ENCODE measurements around the gene NF1.

NF1 gene

DNA sequence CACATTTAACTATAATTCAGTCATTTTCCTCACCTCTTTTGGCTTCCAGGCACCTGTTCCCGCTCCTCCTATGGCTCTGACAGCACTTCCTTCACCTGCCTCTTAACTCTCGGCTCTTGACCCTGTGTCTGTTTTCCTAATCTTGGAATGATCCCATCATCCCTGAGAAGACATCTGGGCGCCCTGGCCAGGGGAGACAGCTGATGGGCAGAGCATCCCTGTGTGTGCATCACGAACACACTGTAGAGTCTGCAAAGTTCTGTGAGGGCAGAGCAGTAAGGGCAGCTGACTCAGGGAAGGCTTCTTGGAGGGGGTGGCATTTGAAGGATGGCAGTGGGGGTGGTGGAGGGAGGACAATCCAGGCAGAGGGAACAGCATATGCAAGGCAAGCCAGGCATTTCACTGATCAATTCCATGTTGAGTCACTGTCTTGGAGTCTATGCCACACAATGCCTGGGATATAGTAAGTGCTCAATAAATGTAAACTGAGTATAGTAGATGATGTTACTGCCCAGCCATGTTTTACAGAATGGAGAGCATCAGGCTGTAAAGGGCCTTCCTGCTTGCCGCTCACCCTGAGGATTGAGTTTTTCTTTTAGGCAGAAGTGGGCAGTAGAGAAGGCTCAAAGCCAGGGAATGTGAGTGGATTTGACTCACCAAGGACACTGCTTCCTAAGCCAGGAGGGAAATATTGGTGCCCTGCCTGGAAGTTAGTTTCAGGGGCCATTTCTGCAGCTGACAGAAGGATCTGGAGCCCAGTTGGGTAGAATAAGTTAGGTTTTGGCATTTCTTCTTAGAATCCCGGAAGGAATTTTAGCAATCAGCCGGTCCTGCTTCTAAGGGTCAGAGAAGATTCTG, 290.9 kb downstream of the NF1 start:
- no peak for DNase-seq (ENCODE audit: low read depth, low spot score)
- Histone ChIP-seq H3K9me3 (ENCODE audit: low read depth, low read length) (no peaks in the 10 kb centered on the region), H3K9ac (ENCODE audit: insufficient read length) (no peak overlapping the region), H3K36me3 (ENCODE audit: insufficient read depth, low read length) (no peaks in the 10 kb centered on the region), H3K4me3 (no peak overlapping the region), H3K27ac (no peak overlapping the region)
- no peak; the same call in 1 of the 2 replicates for TF ChIP-seq POLR2AphosphoS5 (IDR thresholded peaks at IDR 0.05; ENCODE audit: borderline replicate concordance, low read depth, low read length)

DNA sequence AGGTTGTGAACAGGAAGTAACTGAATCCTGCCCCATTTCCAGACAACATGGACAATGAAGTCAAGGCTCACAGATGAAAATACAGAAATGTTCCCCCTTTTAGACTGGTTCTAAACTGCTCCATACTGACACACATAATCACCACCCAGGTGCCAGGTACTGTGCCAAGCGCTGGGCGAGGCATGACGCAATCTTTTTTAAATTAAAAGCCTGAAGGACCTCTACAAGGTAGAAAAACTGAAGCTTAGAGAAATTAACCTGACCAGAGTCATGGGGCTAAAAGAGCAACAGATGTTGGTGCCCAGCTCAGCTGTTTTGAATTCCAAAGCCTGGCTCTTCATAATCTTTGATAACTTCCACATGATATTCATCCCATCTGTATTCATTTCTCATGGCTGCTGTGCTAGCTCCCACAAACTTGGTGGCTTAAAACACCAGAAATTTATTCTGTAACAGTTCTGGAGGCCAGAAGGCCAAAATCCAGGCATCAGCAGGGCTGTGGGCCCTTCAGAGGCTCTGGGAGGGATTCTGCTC, 291.8 kb downstream of the NF1 start:
- no peaks in the 10 kb centered on the region for H3K36me3 ChIP-seq (ENCODE audit: insufficient read depth, low read length)
- DNase-seq (ENCODE audit: low read depth, low spot score), result no peak
- no peak overlapping the region for H3K4me3 ChIP-seq
- H3K9me3 ChIP-seq (ENCODE audit: low read depth, low read length), result no peaks in the 10 kb centered on the region
- TF ChIP-seq EZH2 (IDR thresholded peaks at IDR 0.05) (no peak), POLR2AphosphoS5 (IDR thresholded peaks at IDR 0.05; ENCODE audit: borderline replicate concordance, low read depth, low read length) (no peak), FOXP2 (optimal IDR thresholded peaks at IDR 0.05; ENCODE audit: control extremely low read depth, extremely low read length, insufficient read depth) (no peak)
- H3K9ac ChIP-seq (ENCODE audit: insufficient read length), result no peak overlapping the region
- H3K27ac ChIP-seq, result no peak overlapping the region

DNA sequence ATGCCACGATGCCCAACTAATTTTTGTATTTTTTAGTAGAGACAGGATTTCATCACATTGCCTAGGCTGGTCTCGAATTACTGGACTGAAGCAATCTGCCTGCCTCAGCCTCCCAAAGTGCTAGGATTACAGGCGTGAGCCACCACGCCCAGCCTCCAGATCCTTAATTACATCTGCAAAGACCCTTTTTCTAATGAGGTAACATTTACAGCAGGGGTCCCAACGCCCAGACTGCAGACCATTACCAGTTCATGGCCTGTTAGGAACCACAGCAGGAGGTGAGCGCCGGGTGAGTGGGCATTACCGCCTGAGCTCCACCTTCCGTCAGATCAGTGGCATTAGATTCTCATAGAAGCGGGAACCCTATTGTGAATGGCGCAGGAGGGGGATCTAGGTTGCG, 292.7 kb downstream of the NF1 start:
- H3K27ac ChIP-seq, result no peak overlapping the region
- no peak for DNase-seq (ENCODE audit: low read depth, low spot score)
- TF ChIP-seq EZH2 (IDR thresholded peaks at IDR 0.05), result no peak
- TF ChIP-seq FOXP2 (optimal IDR thresholded peaks at IDR 0.05; ENCODE audit: control extremely low read depth, extremely low read length, insufficient read depth), result no peak
- no peak for TF ChIP-seq POLR2AphosphoS5 (IDR thresholded peaks at IDR 0.05; ENCODE audit: borderline replicate concordance, low read depth, low read length)
- H3K4me3 ChIP-seq, result no peak overlapping the region
- no peaks in the 10 kb centered on the region for H3K36me3 ChIP-seq (ENCODE audit: insufficient read depth, low read length)
- no peak overlapping the region for H3K9ac ChIP-seq (ENCODE audit: insufficient read length)
- no peaks in the 10 kb centered on the region for H3K9me3 ChIP-seq (ENCODE audit: low read depth, low read length)

DNA sequence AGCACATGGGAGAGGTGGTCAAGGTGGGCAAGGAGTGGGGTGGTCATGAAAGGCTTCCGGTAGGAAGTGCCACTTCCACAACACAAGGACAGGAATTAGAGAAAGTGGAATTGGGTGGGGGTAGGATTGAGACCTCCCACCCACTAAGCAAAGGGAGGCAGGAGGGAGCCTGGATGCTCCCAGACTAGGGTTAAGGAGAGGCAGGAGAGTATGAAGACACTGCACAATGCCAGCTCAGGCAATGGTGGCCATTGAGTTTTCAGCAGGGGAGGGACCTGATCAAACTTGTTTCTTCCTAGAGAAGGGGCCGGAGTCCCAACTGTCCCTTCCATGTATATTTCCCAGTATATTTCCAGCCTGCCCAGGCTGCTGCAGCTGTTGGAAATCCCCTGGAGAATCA, 293.6 kb downstream of the NF1 start:
- Histone ChIP-seq H3K4me3 (no peak overlapping the region), H3K27ac (no peak overlapping the region), H3K36me3 (ENCODE audit: insufficient read depth, low read length) (no peaks in the 10 kb centered on the region), H3K9me3 (ENCODE audit: low read depth, low read length) (no peaks in the 10 kb centered on the region), H3K9ac (ENCODE audit: insufficient read length) (no peak overlapping the region)
- TF ChIP-seq FOXP2 (optimal IDR thresholded peaks at IDR 0.05; ENCODE audit: control extremely low read depth, extremely low read length, insufficient read depth), result no peak
- no peak for TF ChIP-seq EZH2 (IDR thresholded peaks at IDR 0.05)
- TF ChIP-seq POLR2AphosphoS5 (IDR thresholded peaks at IDR 0.05; ENCODE audit: borderline replicate concordance, low read depth, low read length), result no peak
- DNase-seq (ENCODE audit: low read depth, low spot score), result no peak

DNA sequence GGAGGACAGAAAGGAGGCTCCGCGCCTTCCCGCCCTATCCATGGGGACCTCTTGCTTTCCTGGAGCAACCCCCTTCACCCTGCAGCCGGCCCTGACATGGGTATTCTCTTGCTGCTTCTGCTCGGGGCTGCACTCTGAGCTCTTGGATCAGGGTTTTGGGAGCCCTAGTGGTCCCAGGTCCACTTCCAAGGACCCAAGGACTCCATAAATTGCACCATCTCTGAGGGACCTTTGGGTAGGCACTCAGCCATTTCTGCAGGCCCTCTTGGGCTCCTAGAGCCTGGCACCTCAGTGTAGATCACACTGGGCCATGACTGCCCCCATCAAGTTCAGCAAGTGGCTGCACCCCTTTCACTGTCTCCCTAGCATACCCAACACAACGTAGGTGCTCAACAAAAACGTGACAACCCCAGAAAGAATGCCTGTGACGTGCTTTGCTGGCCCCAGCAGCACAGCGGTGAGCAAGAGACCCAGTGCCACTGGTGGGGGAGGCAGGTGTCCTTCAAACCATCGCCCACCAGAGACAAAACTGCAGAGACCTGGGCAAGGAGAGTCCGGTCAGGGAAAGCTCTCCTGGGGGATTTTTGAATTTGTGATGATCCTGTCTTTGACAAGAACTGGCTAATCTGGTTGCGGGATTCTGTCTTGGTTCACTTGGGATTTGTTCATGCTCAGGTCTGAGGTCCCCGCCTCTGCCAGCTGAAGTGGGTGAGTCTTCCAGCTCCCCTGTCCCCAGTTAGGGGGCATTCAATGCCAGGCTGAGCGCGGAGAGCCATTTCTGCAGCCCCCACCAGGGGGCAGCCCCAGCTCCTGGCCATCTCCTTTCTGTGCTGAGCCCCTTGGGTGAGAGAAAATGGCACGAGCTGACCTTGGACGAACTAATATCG, 294.2 kb downstream of the NF1 start:
- Histone ChIP-seq H3K27ac (no peak overlapping the region), H3K4me3 (no peak overlapping the region), H3K9ac (ENCODE audit: insufficient read length) (no peak overlapping the region), H3K9me3 (ENCODE audit: low read depth, low read length) (no peaks in the 10 kb centered on the region), H3K36me3 (ENCODE audit: insufficient read depth, low read length) (no peaks in the 10 kb centered on the region)
- no peak for TF ChIP-seq FOXP2 (optimal IDR thresholded peaks at IDR 0.05; ENCODE audit: control extremely low read depth, extremely low read length, insufficient read depth)
- DNase-seq (ENCODE audit: low read depth, low spot score), result no peak

- H3K4me3 ChIP-seq, result no peak overlapping the region
Observed at GRCh38 chr17:31389657-31390381, 295.0 kb downstream of the NF1 start.

GRCh38 chr17:31390426-31390747, 295.6 kb downstream of the NF1 start:
- TF ChIP-seq FOXP2 (optimal IDR thresholded peaks at IDR 0.05; ENCODE audit: control extremely low read depth, extremely low read length, insufficient read depth) (no peak), POLR2AphosphoS5 (IDR thresholded peaks at IDR 0.05; ENCODE audit: borderline replicate concordance, low read depth, low read length) (no peak), EZH2 (IDR thresholded peaks at IDR 0.05) (no peak)

More at GRCh38 chr17:31389657-31390381, 295.0 kb downstream of the NF1 start:
- no peak overlapping the region for H3K9ac ChIP-seq (ENCODE audit: insufficient read length)
- no peak overlapping the region for H3K27ac ChIP-seq
- H3K36me3 ChIP-seq (ENCODE audit: insufficient read depth, low read length), result no peaks in the 10 kb centered on the region
- no peak for TF ChIP-seq POLR2AphosphoS5 (IDR thresholded peaks at IDR 0.05; ENCODE audit: borderline replicate concordance, low read depth, low read length)
- TF ChIP-seq FOXP2 (optimal IDR thresholded peaks at IDR 0.05; ENCODE audit: control extremely low read depth, extremely low read length, insufficient read depth), result no peak
- no peak for TF ChIP-seq EZH2 (IDR thresholded peaks at IDR 0.05)
- DNase-seq (ENCODE audit: low read depth, low spot score), result no peak
- H3K9me3 ChIP-seq (ENCODE audit: low read depth, low read length), result no peaks in the 10 kb centered on the region

More at GRCh38 chr17:31390426-31390747, 295.6 kb downstream of the NF1 start:
- Histone ChIP-seq H3K36me3 (ENCODE audit: insufficient read depth, low read length) (no peaks in the 10 kb centered on the region), H3K27ac (no peak overlapping the region), H3K9ac (ENCODE audit: insufficient read length) (no peak overlapping the region), H3K9me3 (ENCODE audit: low read depth, low read length) (no peaks in the 10 kb centered on the region), H3K4me3 (no peak overlapping the region)
- DNase-seq (ENCODE audit: low read depth, low spot score), result no peak

Measured in SK-N-MC (cell line).